ENCODE results near the gene B3GNT2.

DNA sequence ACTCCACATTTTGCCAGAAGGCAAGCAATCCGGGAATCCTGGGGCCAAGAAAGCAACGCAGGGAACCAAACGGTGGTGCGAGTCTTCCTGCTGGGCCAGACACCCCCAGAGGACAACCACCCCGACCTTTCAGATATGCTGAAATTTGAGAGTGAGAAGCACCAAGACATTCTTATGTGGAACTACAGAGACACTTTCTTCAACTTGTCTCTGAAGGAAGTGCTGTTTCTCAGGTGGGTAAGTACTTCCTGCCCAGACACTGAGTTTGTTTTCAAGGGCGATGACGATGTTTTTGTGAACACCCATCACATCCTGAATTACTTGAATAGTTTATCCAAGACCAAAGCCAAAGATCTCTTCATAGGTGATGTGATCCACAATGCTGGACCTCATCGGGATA lies 26.8 kb downstream of the B3GNT2 start:
- TF ChIP-seq, protein P1, sequence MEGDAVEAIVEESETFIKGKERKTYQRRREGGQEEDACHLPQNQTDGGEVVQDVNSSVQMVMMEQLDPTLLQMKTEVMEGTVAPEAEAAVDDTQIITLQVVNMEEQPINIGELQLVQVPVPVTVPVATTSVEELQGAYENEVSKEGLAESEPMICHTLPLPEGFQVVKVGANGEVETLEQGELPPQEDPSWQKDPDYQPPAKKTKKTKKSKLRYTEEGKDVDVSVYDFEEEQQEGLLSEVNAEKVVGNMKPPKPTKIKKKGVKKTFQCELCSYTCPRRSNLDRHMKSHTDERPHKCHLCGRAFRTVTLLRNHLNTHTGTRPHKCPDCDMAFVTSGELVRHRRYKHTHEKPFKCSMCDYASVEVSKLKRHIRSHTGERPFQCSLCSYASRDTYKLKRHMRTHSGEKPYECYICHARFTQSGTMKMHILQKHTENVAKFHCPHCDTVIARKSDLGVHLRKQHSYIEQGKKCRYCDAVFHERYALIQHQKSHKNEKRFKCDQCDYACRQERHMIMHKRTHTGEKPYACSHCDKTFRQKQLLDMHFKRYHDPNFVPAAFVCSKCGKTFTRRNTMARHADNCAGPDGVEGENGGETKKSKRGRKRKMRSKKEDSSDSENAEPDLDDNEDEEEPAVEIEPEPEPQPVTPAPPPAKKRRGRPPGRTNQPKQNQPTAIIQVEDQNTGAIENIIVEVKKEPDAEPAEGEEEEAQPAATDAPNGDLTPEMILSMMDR (tag by site-specific recombination; IDR thresholded peaks at IDR 0.05), result no peak
- TF ChIP-seq, protein P2, sequence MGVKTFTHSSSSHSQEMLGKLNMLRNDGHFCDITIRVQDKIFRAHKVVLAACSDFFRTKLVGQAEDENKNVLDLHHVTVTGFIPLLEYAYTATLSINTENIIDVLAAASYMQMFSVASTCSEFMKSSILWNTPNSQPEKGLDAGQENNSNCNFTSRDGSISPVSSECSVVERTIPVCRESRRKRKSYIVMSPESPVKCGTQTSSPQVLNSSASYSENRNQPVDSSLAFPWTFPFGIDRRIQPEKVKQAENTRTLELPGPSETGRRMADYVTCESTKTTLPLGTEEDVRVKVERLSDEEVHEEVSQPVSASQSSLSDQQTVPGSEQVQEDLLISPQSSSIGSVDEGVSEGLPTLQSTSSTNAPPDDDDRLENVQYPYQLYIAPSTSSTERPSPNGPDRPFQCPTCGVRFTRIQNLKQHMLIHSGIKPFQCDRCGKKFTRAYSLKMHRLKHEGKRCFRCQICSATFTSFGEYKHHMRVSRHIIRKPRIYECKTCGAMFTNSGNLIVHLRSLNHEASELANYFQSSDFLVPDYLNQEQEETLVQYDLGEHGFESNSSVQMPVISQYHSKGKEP (tag by site-specific recombination; IDR thresholded peaks at IDR 0.05), result no peak
- no peak for TF ChIP-seq YY1 (tag by site-specific recombination; IDR thresholded peaks at IDR 0.05)
- TF ChIP-seq ZNF433 (tag by site-specific recombination; IDR thresholded peaks at IDR 0.05; ENCODE audit: low read depth), result no peak
- no peak for TF ChIP-seq ZFP41 (tag by site-specific recombination; IDR thresholded peaks at IDR 0.05; ENCODE audit: borderline replicate concordance)
- TF ChIP-seq ZNF23 (tag by site-specific recombination; IDR thresholded peaks at IDR 0.05; ENCODE audit: borderline replicate concordance), result no peak
